CD4-positive, alpha-beta T cell (primary cell): Measurements from ENCODE around the gene TTLL3. TPM values are rescaled to one million over a fixed set of nuclear protein-coding genes. Genes with fewer than 3 reads are reported as not detected.

Experiments
- ATAC-seq: fragments of 200-7000 bp; cut with Tn5 transposase; one replicate; pipeline ENCODE4 v1.10.0; 2022; ENCODE audit warnings: mild to moderate bottlenecking; ENCODE audit not compliant: poor library complexity
- CTCF ChIA-PET: fragments of 350-600 bp; sonication (Branson Sonifier 250); formaldehyde crosslinking; loops from one replicate; lab custom pipeline; 2021; ENCODE audit warnings: antibody characterized with exemption, inconsistent platforms; lab: Charles Lee
- POLR2A ChIA-PET: fragments of 350-600 bp; sonication (Branson Sonifier 250); formaldehyde crosslinking; loops from one replicate; lab custom pipeline; 2021; ENCODE audit warnings: antibody characterized with exemption, inconsistent platforms; lab: Charles Lee
- DNase-seq, 14 experiments: peaks; one replicate each; pipeline ENCODE4 v3.0.0-alpha.2; 2013 to 2020; ENCODE audit warnings: mixed read lengths in 2 of 14
- H3K27ac ChIP-seq, 2 donors: one replicate each; pipeline versions ENCODE4 v1.5.1 to v1.7.0; 2013; ENCODE audit warnings: low read length in 2 of 2, low read depth in 1 of 2, mild to moderate bottlenecking in 1 of 2
- H3K27me3 ChIP-seq, 2 experiments: 1 replicate in 1 of 2; 2 replicates in 1 of 2; pipeline versions ENCODE4 v1.6.1 to v1.7.0; 2013; ENCODE audit warnings: low read length in 2 of 2, control low read depth in 1 of 2, mild to moderate bottlenecking in 1 of 2, moderate library complexity in 1 of 2; ENCODE audit not compliant: insufficient read depth in 2 of 2, control insufficient read depth in 1 of 2
- H3K36me3 ChIP-seq: one replicate; pipeline ENCODE4 v1.6.1; 2013; ENCODE audit warnings: low read length, control low read depth; ENCODE audit not compliant: insufficient read depth
- H3K4me1 ChIP-seq: one replicate; pipeline ENCODE4 v1.6.1; 2013; ENCODE audit warnings: low read length, control low read depth; ENCODE audit not compliant: insufficient read depth
- H3K4me3 ChIP-seq: one replicate; pipeline ENCODE4 v1.5.1; 2013; ENCODE audit warnings: mild to moderate bottlenecking, low read length, moderate library complexity
- H3K9me3 ChIP-seq, 2 experiments: 1 replicate in 1 of 2; 2 replicates in 1 of 2; pipeline versions ENCODE4 v1.6.1 to v1.7.0; 2013; ENCODE audit warnings: low read length in 2 of 2, mild to moderate bottlenecking in 2 of 2, control low read depth in 1 of 2, moderate library complexity in 1 of 2; ENCODE audit not compliant: control insufficient read depth in 1 of 2, insufficient read depth in 1 of 2
- H3K27ac Mint-ChIP-seq: one replicate; pipeline ENCODE4 v1.8.0; 2020; ENCODE audit warnings: mixed read lengths
- H3K27me3 Mint-ChIP-seq: one replicate; pipeline ENCODE4 v1.8.0; 2021; ENCODE audit warnings: mixed read lengths
- H3K36me3 Mint-ChIP-seq: one replicate; pipeline ENCODE4 v1.8.0; 2021; ENCODE audit warnings: low read depth, mixed read lengths
- H3K4me1 Mint-ChIP-seq: one replicate; pipeline ENCODE4 v1.8.0; 2021; ENCODE audit warnings: low read depth, mixed read lengths
- H3K4me3 Mint-ChIP-seq: one replicate; pipeline ENCODE4 v1.8.0; 2020; ENCODE audit warnings: mild to moderate bottlenecking, mixed read lengths
- H3K9me3 Mint-ChIP-seq: one replicate; pipeline ENCODE4 v1.8.0; 2020; ENCODE audit warnings: mixed read lengths
- intact Hi-C, 2 experiments: fragments of 100-400 bp; cut with DNase I in 1 of 2; cut with micrococcal nuclease in 1 of 2; formaldehyde crosslinking; loops; one replicate each; pipeline versions ENCODE4 v1.15.1 to v1.9.0; 2023 to 2025; cut with DNase I, micrococcal nuclease
- total RNA-seq, 174 experiments: library from RNA in 2 of 174; stranded (reverse) in 2 of 174; gene quantifications; one replicate each; pipeline ENCODE4 v1.2.3 and lab custom pipeline; 2021 to 2026
- TF ChIP-seq, protein P1 (sequence below): fragments of 200-600 bp; IDR thresholded peaks from one replicate; pipeline ENCODE4 v1.8.0; 2022; ENCODE audit warnings: antibody characterized with exemption, mild to moderate bottlenecking

Gene TTLL3
- total RNA-seq, 2 experiments from 2014 or later: 50.5 to 58.6 TPM

DNA sequence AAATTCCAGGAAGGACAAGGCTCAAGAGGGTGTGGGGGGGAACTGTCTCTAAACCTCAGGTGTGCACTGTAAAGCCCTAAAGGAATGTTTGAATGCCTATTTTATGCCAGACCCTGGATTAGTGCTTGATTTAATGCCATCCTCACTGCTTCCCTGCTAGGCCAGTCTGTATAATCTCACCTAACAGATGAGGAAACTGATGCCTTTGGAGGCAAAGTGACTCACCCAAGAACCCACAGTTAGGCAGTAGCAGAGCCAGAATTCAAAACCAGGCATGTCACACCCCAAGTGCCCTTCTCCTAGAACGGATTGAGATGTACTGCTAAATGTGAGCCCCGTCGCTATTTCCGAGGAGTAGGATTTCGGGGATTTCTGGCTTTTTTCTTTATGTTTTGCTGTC lies 48.1 kb upstream of the TTLL3 start:
- TF ChIP-seq, protein P1, sequence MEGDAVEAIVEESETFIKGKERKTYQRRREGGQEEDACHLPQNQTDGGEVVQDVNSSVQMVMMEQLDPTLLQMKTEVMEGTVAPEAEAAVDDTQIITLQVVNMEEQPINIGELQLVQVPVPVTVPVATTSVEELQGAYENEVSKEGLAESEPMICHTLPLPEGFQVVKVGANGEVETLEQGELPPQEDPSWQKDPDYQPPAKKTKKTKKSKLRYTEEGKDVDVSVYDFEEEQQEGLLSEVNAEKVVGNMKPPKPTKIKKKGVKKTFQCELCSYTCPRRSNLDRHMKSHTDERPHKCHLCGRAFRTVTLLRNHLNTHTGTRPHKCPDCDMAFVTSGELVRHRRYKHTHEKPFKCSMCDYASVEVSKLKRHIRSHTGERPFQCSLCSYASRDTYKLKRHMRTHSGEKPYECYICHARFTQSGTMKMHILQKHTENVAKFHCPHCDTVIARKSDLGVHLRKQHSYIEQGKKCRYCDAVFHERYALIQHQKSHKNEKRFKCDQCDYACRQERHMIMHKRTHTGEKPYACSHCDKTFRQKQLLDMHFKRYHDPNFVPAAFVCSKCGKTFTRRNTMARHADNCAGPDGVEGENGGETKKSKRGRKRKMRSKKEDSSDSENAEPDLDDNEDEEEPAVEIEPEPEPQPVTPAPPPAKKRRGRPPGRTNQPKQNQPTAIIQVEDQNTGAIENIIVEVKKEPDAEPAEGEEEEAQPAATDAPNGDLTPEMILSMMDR: no peak
- no peak for DNase-seq
- Histone ChIP-seq H3K27ac (no peak overlapping the region), H3K27me3 (no peaks in the 10 kb centered on the region), H3K9me3 (no peaks in the 10 kb centered on the region), H3K4me3 (no peak overlapping the region), H3K4me1 (peaks cover under 1% of the 10 kb centered on the region), H3K36me3 (peaks cover 41% of the 10 kb centered on the region)
- H3K9me3 Mint-ChIP-seq: no peaks in the 10 kb centered on the region
- peaks cover 32% of the 10 kb centered on the region for H3K36me3 Mint-ChIP-seq
- H3K4me1 Mint-ChIP-seq: no peaks in the 10 kb centered on the region
- no peak for ATAC-seq
- ChIA-PET CTCF (no interaction called here), POLR2A (no interaction called here)
- no peak overlapping the region for H3K4me3 Mint-ChIP-seq
- H3K27ac Mint-ChIP-seq: no peak overlapping the region
- intact Hi-C loops: no loop called here
- no peaks in the 10 kb centered on the region for H3K27me3 Mint-ChIP-seq

DNA sequence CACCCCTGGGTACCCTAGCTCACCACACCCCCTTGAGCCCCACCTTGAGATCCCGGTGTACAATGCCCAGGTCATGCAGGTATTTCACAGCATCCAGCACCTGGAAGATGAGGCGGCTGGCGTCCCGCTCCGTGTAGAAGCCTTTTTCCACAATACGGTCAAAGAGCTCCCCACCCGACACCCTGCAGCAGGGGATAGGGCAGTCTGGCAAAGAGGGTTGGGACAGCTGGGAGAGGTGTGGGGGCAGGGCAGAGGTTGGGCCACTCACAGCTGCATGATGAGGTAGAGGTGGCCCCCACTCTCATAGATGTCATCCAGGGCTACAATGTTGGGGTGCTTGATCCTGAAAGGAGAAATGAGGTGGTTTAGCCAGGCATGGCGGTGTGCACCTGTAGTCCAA lies 47.2 kb upstream of the TTLL3 start:
- Mint-ChIP-seq H3K4me3 (no peak overlapping the region), H3K36me3 (peaks cover 24% of the 10 kb centered on the region), H3K27me3 (no peaks in the 10 kb centered on the region), H3K9me3 (no peaks in the 10 kb centered on the region), H3K27ac (no peak overlapping the region), H3K4me1 (no peaks in the 10 kb centered on the region)
- intact Hi-C loops: no loop called here
- Histone ChIP-seq H3K4me1 (peaks cover 5% of the 10 kb centered on the region), H3K27ac (no peak overlapping the region), H3K36me3 (peaks cover 31% of the 10 kb centered on the region), H3K4me3 (no peak overlapping the region), H3K9me3 (no peaks in the 10 kb centered on the region), H3K27me3 (no peaks in the 10 kb centered on the region)
- DNase-seq: no peak
- CTCF ChIA-PET: no interaction called here
- POLR2A ChIA-PET: no interaction called here
- TF ChIP-seq, protein P1: no peak
- ATAC-seq: no peak

DNA sequence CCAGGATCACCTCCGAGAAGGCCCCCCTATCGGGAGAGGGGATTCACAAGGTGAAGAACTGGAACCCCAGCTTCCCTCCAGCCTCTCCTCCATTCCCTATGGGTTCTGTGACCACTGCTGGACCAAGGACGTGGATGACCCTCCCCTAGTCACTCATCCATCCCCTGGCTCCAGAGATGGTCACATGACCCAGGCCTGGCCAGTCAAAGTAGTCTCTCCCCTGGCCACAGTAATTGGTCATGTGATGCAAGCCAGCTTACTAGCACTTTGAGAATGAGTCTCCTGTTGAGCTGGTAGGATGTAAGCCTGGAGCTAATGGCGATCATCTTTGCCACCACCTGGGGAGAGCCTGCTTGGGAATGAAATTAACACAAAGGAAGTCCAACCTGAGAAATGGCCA lies 44.2 kb upstream of the TTLL3 start:
- CTCF ChIA-PET: no interaction called here

More for the DNA sequence above, 44.2 kb upstream of the TTLL3 start:
- ATAC-seq: no peak
- POLR2A ChIA-PET: interaction anchor here (0.9 to 1.4 kb wide), 2 partner anchors 25 to 27 kb away, joined by 4 read pairs; partner anchors contain the start of gene ARPC4
- H3K4me3 ChIP-seq: no peak overlapping the region
- Mint-ChIP-seq H3K9me3 (no peaks in the 10 kb centered on the region), H3K4me1 (peaks cover 18% of the 10 kb centered on the region), H3K27ac (no peak overlapping the region), H3K27me3 (no peaks in the 10 kb centered on the region), H3K4me3 (no peak overlapping the region), H3K36me3 (peaks cover 3% of the 10 kb centered on the region)
- H3K27ac ChIP-seq: no peak overlapping the region
- H3K9me3 ChIP-seq: no peaks in the 10 kb centered on the region
- no peaks in the 10 kb centered on the region for H3K27me3 ChIP-seq
- DNase-seq: no peak
- H3K4me1 ChIP-seq: peaks cover 29% of the 10 kb centered on the region
- TF ChIP-seq, protein P1: no peak
- intact Hi-C loops: no loop called here
- H3K36me3 ChIP-seq: peaks cover 8% of the 10 kb centered on the region
